Prostate gland (tissue), 2 donors: Measurements from ENCODE around the gene ZBTB9.

Experiments
- CTCF ChIP-seq, 4 experiments: fragments of 200-600 bp in 2 of 4; fragments of 450-650 bp in 2 of 4; sonication (generic) in 2 of 4; IDR thresholded peaks; 1 replicate in 3 of 4; 2 replicates in 1 of 4; pipeline ENCODE4 v1.5.1; 2016 to 2019; ENCODE audit warnings: antibody characterized with exemption in 4 of 4, mild to moderate bottlenecking in 2 of 4, moderate library complexity in 2 of 4
- POLR2A ChIP-seq: fragments of 450-650 bp; IDR thresholded peaks from one replicate; pipeline ENCODE4 v1.6.1; 2016; ENCODE audit warnings: antibody characterized with exemption, mild to moderate bottlenecking

- no peak for TF ChIP-seq POLR2A
- TF ChIP-seq CTCF (IDR thresholded peaks at IDR 0.05) = no peak
Observed at GRCh38 chr6:33405386-33405940, 48.9 kb upstream of the ZBTB9 start.
